ENCODE measurements around the gene MIEF1. TPM values are rescaled to one million over a fixed set of nuclear protein-coding genes. Genes with fewer than 3 reads are reported as not detected.

Gene MIEF1
- total and polyA plus RNA-seq, 4 donors = 7.1 to 28.9 (median 17.4) TPM

DNA sequence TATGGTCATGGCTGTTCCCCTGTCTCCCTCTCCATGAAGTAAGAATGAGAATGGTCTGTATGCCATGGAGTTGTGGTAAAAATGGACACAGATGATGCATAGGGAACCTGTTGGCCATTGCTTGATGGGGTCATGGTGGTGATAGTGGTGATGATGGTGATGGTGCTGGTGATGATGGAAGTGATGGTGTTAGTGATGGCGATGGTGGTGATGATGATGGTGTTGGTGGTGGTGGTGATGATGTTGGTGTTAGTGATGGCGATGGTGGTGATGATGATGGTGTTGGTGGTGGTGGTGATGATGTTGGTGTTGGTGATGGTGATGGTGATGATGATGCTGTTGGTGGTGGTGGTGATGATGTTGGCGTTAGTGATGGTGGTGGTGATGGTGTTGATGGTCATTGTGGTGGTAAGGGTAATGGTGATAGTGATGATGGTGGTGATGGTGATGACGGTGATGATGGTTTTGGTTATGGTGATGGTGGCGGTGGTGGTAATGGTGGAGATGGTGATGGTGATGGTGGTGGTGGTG, 63.4 kb downstream of the MIEF1 start:
- Histone ChIP-seq H3K4me1 (ENCODE audit: control insufficient read depth in 5 of 5, insufficient read depth in 5 of 5, low read length in 5 of 5) (no peaks in the 10 kb centered on the region), H3K9ac (ENCODE audit: insufficient read depth in 1 of 2, low read length in 2 of 2) (no peak overlapping the region), H3K36me3 (ENCODE audit: control insufficient read depth in 4 of 4, insufficient read depth in 4 of 4, low read length in 4 of 4) (no peaks in the 10 kb centered on the region), H3K27ac (ENCODE audit: low read depth in 1 of 2, low read length in 1 of 2) (no peak overlapping the region), H3K9me3 (ENCODE audit: control insufficient read depth in 4 of 4, insufficient read depth in 3 of 4, low read length in 3 of 4) (peaks cover 0 to 6% (median 0%) of the 10 kb centered on the region in 4 donors), H3K27me3 (ENCODE audit: control insufficient read depth in 3 of 3, insufficient read depth in 3 of 3, low read length in 2 of 3) (peaks cover 0 to 25% (median 9%) of the 10 kb centered on the region in 3 donors), H3K4me3 (no peak overlapping the region)
- TF ChIP-seq, protein P1, sequence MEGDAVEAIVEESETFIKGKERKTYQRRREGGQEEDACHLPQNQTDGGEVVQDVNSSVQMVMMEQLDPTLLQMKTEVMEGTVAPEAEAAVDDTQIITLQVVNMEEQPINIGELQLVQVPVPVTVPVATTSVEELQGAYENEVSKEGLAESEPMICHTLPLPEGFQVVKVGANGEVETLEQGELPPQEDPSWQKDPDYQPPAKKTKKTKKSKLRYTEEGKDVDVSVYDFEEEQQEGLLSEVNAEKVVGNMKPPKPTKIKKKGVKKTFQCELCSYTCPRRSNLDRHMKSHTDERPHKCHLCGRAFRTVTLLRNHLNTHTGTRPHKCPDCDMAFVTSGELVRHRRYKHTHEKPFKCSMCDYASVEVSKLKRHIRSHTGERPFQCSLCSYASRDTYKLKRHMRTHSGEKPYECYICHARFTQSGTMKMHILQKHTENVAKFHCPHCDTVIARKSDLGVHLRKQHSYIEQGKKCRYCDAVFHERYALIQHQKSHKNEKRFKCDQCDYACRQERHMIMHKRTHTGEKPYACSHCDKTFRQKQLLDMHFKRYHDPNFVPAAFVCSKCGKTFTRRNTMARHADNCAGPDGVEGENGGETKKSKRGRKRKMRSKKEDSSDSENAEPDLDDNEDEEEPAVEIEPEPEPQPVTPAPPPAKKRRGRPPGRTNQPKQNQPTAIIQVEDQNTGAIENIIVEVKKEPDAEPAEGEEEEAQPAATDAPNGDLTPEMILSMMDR (IDR thresholded peaks at IDR 0.05; ENCODE audit: control extremely low read depth, extremely low read depth) = no peak
- no peak for DNase-seq
- WGBS, 2 donors = 96 to 98% methylated on average over 5 of the region's 5 CpGs
- no peak for ATAC-seq (ENCODE audit: insufficient read depth, low FRiP score)

DNA sequence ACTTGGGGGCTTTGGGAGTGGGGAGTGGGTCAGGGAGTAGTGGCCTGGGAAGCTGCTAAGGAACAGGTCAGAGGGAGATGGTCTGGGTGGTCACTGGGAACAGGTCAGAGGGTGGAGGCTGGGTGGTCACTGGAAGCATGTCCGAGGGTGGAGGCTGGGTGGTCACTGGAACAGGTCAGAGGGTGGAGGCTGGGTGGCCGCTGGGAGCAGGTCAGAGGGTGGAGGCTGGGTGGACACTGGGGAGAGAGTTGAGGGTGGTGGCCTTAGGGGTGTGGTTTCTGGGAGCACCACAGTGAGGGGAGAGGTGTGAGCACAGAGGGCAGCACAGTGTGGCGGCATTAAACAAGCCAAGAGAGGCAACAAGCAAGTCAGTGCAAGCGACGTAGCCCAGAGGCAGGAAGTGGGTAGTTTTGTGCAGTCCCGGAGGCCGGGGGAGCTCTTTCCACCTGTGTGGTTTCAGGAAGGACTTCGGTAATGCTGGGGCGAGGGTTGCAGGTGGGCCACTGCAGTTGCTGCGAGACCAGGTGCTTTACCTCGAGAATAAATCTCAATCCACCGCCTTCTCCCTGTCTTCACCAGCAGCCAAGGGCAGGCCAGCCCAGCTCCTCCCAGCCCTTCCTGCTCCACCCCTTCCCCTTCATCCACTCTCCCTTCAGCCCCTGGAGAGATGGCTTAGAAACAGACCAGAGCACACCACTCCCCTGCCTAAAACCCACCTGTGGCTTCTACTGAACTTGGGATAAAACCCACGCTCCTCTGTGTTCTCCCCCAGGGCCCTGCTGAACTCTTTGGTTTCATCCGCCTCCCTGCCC, 65.3 kb downstream of the MIEF1 start:
- TF ChIP-seq, protein P1 (IDR thresholded peaks at IDR 0.05; ENCODE audit: control extremely low read depth, extremely low read depth) = no peak
- peaks cover 0 to 6% (median 0%) of the 10 kb centered on the region in 4 donors for H3K9me3 ChIP-seq (ENCODE audit: control insufficient read depth in 4 of 4, insufficient read depth in 3 of 4, low read length in 3 of 4)
- ATAC-seq (ENCODE audit: insufficient read depth, low FRiP score) = no peak
- no peak overlapping the region for H3K4me3 ChIP-seq
- DNase-seq = no peak
- no peaks in the 10 kb centered on the region for H3K4me1 ChIP-seq (ENCODE audit: control insufficient read depth in 5 of 5, insufficient read depth in 5 of 5, low read length in 5 of 5)
- H3K9ac ChIP-seq (ENCODE audit: insufficient read depth in 1 of 2, low read length in 2 of 2) = no peak overlapping the region
- no peaks in the 10 kb centered on the region for H3K36me3 ChIP-seq (ENCODE audit: control insufficient read depth in 4 of 4, insufficient read depth in 4 of 4, low read length in 4 of 4)
- H3K27me3 ChIP-seq (ENCODE audit: control insufficient read depth in 3 of 3, insufficient read depth in 3 of 3, low read length in 2 of 3) = peaks cover 0 to 13% (median 9%) of the 10 kb centered on the region in 3 donors
- no peak overlapping the region for H3K27ac ChIP-seq (ENCODE audit: low read depth in 1 of 2, low read length in 1 of 2)
- WGBS, 2 donors = 40 to 50% methylated on average over 14 of the region's 14 CpGs

Other genes starting within 250 kb of the MIEF1 start
- 1,000 to 10,000 TPM; 1,521 to 1,689 TPM for gene RPL3, start 182.7 kb upstream of the MIEF1 start, total RNA-seq
- gene RPL3, start 182.7 kb upstream of the MIEF1 start, polyA plus RNA-seq = 1,000 to 10,000 TPM; 2,233 to 2,749 TPM
- gene SYNGR1, start 152.3 kb upstream of the MIEF1 start, total RNA-seq = 10 to 100 TPM in 1 of 2 donors, 1 to 10 TPM in 1; 4.9 to 13.3 TPM
- 1 to 10 TPM; 3.5 to 6.1 TPM for gene SYNGR1, start 152.3 kb upstream of the MIEF1 start, polyA plus RNA-seq
- 10 to 100 TPM; 20.2 to 29.7 TPM for gene TAB1, start 102.5 kb upstream of the MIEF1 start, total RNA-seq
- gene TAB1, start 102.5 kb upstream of the MIEF1 start, polyA plus RNA-seq = 10 to 100 TPM; 13.9 to 16.4 TPM
- gene MGAT3, start 45.3 kb upstream of the MIEF1 start, total RNA-seq = 10 to 100 TPM in 1 of 2 donors, 1 to 10 TPM in 1; 5.8 to 19.4 TPM
- 1 to 10 TPM; 5.6 to 6.0 TPM for gene MGAT3, start 45.3 kb upstream of the MIEF1 start, polyA plus RNA-seq
- gene ATF4, start 18.3 kb downstream of the MIEF1 start, total RNA-seq = 100 to 1,000 TPM; 179 to 390 TPM
- 100 to 1,000 TPM; 431 to 882 TPM for gene ATF4, start 18.3 kb downstream of the MIEF1 start, polyA plus RNA-seq
- 10 to 100 TPM; 50.0 to 90.4 TPM for gene RPS19BP1, start 30.5 kb downstream of the MIEF1 start, total RNA-seq
- 100 to 1,000 TPM; 179 to 199 TPM for gene RPS19BP1, start 30.5 kb downstream of the MIEF1 start, polyA plus RNA-seq
- under 1 TPM; 0.15 to 0.17 TPM for gene CACNA1I, start 68.5 kb downstream of the MIEF1 start, total RNA-seq
- under 1 TPM; 0.07 to 0.22 TPM for gene CACNA1I, start 68.5 kb downstream of the MIEF1 start, polyA plus RNA-seq